Measurements from ENCODE around the gene LRP1. TPM values are rescaled to one million over a fixed set of nuclear protein-coding genes. Genes with fewer than 3 reads are reported as not detected.

The LRP1 gene
- total RNA-seq, 1 experiment from 2014 or later, result 12.4 TPM

- peaks cover 21% of the 10 kb centered on the region for H3K27me3 Mint-ChIP-seq (ENCODE audit: unreplicated experiment)
- H3K4me3 Mint-ChIP-seq (ENCODE audit: low read depth, unreplicated experiment), result no peak overlapping the region
- no peaks in the 10 kb centered on the region for H3K9me3 Mint-ChIP-seq (ENCODE audit: low read depth, unreplicated experiment)
- no TSS peak for BruUV-seq (replicated peaks)
- H3K4me1 Mint-ChIP-seq (ENCODE audit: low read depth, unreplicated experiment), result peaks cover 24% of the 10 kb centered on the region
- intact Hi-C loops (cut with micrococcal nuclease; ENCODE audit: unreplicated experiment), result no loop called here
- no peak for DNase-seq
- peaks cover 90% of the 10 kb centered on the region for H3K36me3 Mint-ChIP-seq (ENCODE audit: insufficient read depth, unreplicated experiment)
- TF ChIP-seq CTCF (IDR thresholded peaks at IDR 0.05; ENCODE audit: unreplicated experiment), result no peak
- CTCF ChIA-PET, result interaction anchor here (0.6 kb wide), 1 partner anchor 21 kb away, joined by 4 read pairs; no protein-coding TSS in a partner anchor
- peak overlapping the region; percentile 20 for H3K27ac Mint-ChIP-seq (ENCODE audit: unreplicated experiment)
These were observed 106.3 kb downstream of the LRP1 start for GRCh38 chr12:57234571-57235016.

GRCh38 chr12:57235017-57235727 is 106.9 kb downstream of the LRP1 start:
- DNase-seq, result no peak
- Mint-ChIP-seq H3K4me3 (ENCODE audit: low read depth, unreplicated experiment) (no peak overlapping the region), H3K9me3 (ENCODE audit: low read depth, unreplicated experiment) (no peaks in the 10 kb centered on the region), H3K36me3 (ENCODE audit: insufficient read depth, unreplicated experiment) (peaks cover 90% of the 10 kb centered on the region), H3K27ac (ENCODE audit: unreplicated experiment) (peak overlapping the region; percentile 20), H3K27me3 (ENCODE audit: unreplicated experiment) (peaks cover 27% of the 10 kb centered on the region), H3K4me1 (ENCODE audit: low read depth, unreplicated experiment) (peaks cover 29% of the 10 kb centered on the region)
- no peak for TF ChIP-seq CTCF (IDR thresholded peaks at IDR 0.05; ENCODE audit: unreplicated experiment)
- intact Hi-C loops (cut with micrococcal nuclease; ENCODE audit: unreplicated experiment), result no loop called here
- BruUV-seq (replicated peaks), result no TSS peak
- CTCF ChIA-PET, result no interaction called here

- CTCF ChIA-PET, result no interaction called here
- Mint-ChIP-seq H3K4me3 (ENCODE audit: low read depth, unreplicated experiment) (no peak overlapping the region), H3K27ac (ENCODE audit: unreplicated experiment) (no peak overlapping the region), H3K36me3 (ENCODE audit: insufficient read depth, unreplicated experiment) (peaks cover 90% of the 10 kb centered on the region), H3K9me3 (ENCODE audit: low read depth, unreplicated experiment) (no peaks in the 10 kb centered on the region), H3K27me3 (ENCODE audit: unreplicated experiment) (peaks cover 33% of the 10 kb centered on the region), H3K4me1 (ENCODE audit: low read depth, unreplicated experiment) (peaks cover 29% of the 10 kb centered on the region)
- no peak for TF ChIP-seq CTCF (IDR thresholded peaks at IDR 0.05; ENCODE audit: unreplicated experiment)
- no TSS peak for BruUV-seq (replicated peaks)
- intact Hi-C loops (cut with micrococcal nuclease; ENCODE audit: unreplicated experiment), result no loop called here
- DNase-seq, result no peak
These were observed 107.4 kb downstream of the LRP1 start for GRCh38 chr12:57235728-57236131.

- H3K4me1 Mint-ChIP-seq (ENCODE audit: low read depth, unreplicated experiment), result peaks cover 30% of the 10 kb centered on the region
- CTCF ChIA-PET, result no interaction called here
- no peak overlapping the region for H3K4me3 Mint-ChIP-seq (ENCODE audit: low read depth, unreplicated experiment)
- no peaks in the 10 kb centered on the region for H3K9me3 Mint-ChIP-seq (ENCODE audit: low read depth, unreplicated experiment)
- H3K27ac Mint-ChIP-seq (ENCODE audit: unreplicated experiment), result no peak overlapping the region
- intact Hi-C loops (cut with micrococcal nuclease; ENCODE audit: unreplicated experiment), result no loop called here
- TF ChIP-seq CTCF (IDR thresholded peaks at IDR 0.05; ENCODE audit: unreplicated experiment), result no peak
- no TSS peak for BruUV-seq (replicated peaks)
- H3K27me3 Mint-ChIP-seq (ENCODE audit: unreplicated experiment), result peaks cover 38% of the 10 kb centered on the region
- no peak for DNase-seq
- H3K36me3 Mint-ChIP-seq (ENCODE audit: insufficient read depth, unreplicated experiment), result peaks cover 90% of the 10 kb centered on the region
These were observed 108.1 kb downstream of the LRP1 start for GRCh38 chr12:57236201-57236924.

Measured in Calu3 (cell line).